ENCODE results near the gene TIMM23.

DNA sequence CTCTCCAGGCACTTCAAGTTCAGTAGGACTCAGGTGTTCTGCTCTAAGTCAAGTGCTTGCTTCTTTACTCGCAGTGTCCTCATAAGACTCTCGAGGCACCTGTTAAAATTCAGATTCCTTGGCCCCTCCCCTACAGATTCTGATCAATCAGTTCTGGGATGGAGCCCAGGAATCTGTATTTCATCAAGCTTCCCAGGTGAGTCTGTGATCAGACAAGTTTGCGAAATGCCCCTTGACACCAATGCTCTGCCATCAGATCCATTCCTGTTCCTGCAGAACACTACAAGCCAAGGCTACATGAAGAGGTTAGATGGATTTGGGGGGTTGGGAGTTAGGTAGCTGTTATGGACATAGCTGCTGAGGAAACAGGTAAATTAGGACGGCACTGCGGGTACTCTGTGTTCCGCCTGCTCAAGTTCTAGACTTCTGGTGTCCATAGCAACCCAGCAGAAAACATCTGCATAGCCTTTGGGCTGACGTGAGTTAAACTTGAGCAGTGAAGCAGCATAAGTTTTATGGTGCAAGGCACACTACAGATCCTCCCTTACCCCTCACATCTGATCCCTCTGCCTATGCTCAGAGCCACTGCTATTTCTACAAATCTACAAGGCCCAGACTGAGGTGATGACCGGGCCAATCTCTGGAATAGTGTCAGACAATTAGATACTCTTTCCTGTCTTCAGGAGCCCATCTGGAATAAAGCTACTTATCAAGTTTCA, 65.0 kb downstream of the TIMM23 start:
- no peak for TF ChIP-seq SP1 (IDR thresholded peaks at IDR 0.05)
- TF ChIP-seq BHLHE40 (IDR thresholded peaks at IDR 0.05; ENCODE audit: borderline replicate concordance): no peak
- TF ChIP-seq ELF4 (IDR thresholded peaks at IDR 0.05): no peak
- no peak for TF ChIP-seq FOXK2 (IDR thresholded peaks at IDR 0.05)
- TF ChIP-seq NFRKB (IDR thresholded peaks at IDR 0.05): no peak
- TF ChIP-seq TARDBP (IDR thresholded peaks at IDR 0.05): no peak
- TF ChIP-seq L3MBTL2 (conservative IDR thresholded peaks at IDR 0.05): no peak
- no peak for TF ChIP-seq ARNT (IDR thresholded peaks at IDR 0.05)
- TF ChIP-seq CTBP1 (IDR thresholded peaks at IDR 0.05; ENCODE audit: borderline replicate concordance): no peak
- TF ChIP-seq FOXM1 (IDR thresholded peaks at IDR 0.05; ENCODE audit: borderline replicate concordance): no peak
- no peak for TF ChIP-seq SUZ12 (IDR thresholded peaks at IDR 0.05)
- TF ChIP-seq ZNF384 (IDR thresholded peaks at IDR 0.05): no peak
- no peak for TF ChIP-seq FOXA1 (IDR thresholded peaks at IDR 0.05)
